HG03571 (cell line): ENCODE results near the gene GCDH.

ENCODE experiments used
- ATAC-seq: cut with Tn5 transposase; IDR thresholded peaks from one replicate; pipeline ENCODE4 v1.9.1; 2021; ENCODE audit not compliant: unreplicated experiment

The GCDH gene

GRCh38 chr19:12938779-12939601 lies 48.0 kb downstream of the GCDH start:
- no peak for ATAC-seq

DNA sequence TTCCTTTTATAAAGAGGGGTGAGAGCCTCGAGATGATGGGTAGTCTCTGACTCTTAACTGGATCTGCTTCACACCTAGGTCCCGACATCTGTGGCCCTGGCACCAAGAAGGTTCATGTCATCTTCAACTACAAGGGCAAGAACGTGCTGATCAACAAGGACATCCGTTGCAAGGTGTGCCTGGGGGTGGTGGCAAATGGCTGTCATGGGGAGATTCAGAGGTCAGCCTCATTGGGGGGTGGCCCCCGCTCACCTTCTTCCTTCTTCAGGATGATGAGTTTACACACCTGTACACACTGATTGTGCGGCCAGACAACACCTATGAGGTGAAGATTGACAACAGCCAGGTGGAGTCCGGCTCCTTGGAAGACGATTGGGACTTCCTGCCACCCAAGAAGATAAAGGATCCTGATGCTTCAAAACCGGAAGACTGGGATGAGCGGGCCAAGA lies 49.0 kb downstream of the GCDH start:
- no peak for ATAC-seq

DNA sequence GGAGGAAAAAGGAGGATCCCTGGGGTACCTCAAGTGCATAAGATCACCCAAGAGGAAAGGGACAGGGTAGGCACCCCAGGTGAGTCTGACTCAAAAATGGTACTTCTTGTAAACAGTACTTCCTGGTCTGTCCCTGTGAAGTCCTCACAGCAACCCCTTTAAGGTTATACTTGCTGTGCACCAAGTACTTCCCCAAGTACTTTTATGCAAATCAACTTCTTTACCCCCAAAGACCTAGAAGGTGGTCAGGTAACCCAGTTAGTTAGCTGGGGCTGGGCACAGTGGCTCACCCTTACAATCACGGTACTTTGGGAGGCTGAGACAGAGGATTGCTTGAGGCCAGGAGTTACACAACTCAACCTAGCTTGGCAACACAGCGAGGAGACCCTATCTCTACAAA lies 49.9 kb downstream of the GCDH start:
- ATAC-seq, result no peak

DNA sequence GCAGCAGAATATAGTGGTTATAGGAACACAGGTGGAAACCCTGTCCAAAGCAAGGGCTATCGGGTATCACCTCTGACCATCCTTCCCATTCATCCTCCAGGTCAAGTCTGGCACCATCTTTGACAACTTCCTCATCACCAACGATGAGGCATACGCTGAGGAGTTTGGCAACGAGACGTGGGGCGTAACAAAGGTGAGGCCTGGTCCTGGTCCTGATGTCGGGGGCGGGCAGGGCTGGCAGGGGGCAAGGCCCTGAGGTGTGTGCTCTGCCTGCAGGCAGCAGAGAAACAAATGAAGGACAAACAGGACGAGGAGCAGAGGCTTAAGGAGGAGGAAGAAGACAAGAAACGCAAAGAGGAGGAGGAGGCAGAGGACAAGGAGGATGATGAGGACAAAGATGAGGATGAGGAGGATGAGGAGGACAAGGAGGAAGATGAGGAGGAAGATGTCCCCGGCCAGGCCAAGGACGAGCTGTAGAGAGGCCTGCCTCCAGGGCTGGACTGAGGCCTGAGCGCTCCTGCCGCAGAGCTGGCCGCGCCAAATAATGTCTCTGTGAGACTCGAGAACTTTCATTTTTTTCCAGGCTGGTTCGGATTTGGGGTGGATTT lies 52.6 kb downstream of the GCDH start:
- no peak for ATAC-seq

DNA sequence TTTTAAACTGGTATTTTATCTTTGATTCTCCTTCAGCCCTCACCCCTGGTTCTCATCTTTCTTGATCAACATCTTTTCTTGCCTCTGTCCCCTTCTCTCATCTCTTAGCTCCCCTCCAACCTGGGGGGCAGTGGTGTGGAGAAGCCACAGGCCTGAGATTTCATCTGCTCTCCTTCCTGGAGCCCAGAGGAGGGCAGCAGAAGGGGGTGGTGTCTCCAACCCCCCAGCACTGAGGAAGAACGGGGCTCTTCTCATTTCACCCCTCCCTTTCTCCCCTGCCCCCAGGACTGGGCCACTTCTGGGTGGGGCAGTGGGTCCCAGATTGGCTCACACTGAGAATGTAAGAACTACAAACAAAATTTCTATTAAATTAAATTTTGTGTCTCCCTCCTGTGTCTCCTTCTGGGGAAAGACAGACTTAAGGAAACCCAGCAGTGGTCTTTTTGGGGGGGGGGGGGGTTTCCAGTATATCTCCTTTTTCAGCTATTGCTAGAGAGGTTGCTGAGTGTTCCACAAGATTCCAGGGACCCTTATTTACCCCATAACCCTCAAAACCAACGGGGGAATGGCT lies 53.2 kb downstream of the GCDH start:
- ATAC-seq, result no peak

DNA sequence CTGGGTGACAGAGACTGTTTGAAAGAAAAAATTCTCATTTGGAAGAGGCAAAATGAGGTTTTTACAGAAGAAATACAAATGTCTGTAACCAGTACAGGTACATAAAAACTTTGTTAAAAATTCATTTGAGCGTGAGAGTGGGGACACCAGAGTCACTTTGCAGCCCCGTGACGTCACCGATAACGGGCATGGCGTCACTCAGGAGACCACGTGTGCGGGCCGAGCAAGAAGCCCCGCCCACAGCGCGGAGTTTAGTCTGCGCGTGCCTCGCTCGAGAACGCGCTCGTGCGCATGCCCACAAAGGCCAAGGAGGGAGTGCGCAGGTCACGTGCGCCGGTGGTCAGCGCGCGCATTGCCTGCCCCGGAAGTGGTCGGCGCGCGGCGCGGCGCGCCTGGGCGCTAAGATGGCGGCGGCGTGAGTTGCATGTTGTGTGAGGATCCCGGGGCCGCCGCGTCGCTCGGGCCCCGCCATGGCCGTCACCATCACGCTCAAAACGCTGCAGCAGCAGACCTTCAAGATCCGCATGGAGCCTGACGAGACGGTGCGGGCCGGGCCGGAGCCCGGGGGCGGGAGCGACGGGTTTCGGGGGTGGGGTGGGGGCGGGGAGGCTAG lies 54.6 kb downstream of the GCDH start, which contains the start of gene RAD23A:
TSS of gene RAD23A (plus strand) at position 384 of the 613 bp plus-strand sequence. CDS start at position 471, 87 bp downstream.
- ATAC-seq, result peak; percentile 50

GRCh38 chr19:12946092-12946721 lies 55.2 kb downstream of the GCDH start:
- peak; percentile 31 for ATAC-seq

DNA sequence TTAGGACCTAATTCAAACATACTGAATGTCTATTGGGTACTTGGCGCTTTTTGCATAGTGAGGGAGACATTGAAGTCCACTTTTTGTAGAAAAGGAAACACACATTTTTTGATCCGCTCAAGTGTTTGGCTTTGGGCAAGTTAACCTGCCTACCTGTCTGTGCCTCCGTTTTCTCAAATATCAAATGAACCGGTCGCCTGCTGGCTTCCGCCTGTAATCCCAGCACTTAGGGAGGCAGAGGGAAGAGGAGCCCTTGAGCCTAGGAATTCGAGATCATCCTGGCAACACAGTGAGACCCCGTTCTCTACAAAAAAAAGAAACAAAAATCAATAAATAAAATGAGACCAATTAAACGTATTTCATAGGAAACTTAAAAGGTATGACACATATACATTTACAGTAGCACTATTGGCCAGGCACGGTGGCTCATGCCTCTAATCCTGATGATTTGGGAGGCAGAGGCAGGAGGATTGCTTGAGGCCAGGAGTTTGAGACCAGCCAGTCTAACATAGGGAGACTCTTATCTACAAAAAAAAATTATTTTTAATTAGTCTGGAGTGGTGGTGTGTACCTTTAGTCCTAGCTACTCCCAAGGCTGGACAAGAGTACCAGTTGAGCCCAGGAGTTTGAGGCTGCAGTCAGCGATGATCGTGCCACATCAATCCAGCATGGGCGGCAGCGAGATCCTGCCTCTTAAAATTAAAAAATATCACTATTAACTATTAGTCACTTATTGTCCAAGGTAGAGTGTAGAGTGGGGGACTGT lies 56.0 kb downstream of the GCDH start:
- no peak for ATAC-seq

DNA sequence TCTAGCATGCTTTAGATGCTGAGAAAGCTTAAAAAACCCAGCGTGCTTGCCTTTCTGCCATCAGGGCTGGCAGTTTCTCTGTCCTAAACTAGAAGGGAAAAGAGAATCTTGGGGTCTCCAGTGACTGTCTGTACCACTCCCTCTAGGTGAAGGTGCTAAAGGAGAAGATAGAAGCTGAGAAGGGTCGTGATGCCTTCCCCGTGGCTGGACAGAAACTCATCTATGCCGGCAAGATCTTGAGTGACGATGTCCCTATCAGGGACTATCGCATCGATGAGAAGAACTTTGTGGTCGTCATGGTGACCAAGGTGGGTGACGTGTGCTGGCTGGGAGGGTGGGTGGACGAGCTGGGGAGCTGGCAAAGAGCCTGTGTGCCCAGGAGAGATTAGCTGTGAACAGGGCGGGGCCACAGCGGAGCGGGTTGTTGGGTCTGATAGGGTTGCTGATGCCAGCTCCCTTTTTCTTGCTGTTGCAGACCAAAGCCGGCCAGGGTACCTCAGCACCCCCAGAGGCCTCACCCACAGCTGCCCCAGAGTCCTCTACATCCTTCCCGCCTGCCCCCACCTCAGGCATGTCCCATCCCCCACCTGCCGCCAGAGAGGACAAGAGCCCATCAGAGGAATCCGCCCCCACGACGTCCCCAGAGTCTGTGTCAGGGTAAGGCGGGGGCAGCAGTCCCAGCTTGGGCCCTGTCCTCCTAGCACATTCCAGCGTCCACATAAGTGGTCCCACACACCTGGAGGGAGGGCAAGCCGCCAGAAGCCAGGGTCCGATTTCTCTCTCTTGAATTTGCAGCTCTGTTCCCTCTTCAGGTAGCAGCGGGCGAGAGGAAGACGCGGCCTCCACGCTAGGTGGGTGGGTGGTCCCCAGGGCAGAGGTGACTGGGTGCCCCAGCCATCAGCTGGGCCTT lies 57.0 kb downstream of the GCDH start:
- no peak for ATAC-seq

DNA sequence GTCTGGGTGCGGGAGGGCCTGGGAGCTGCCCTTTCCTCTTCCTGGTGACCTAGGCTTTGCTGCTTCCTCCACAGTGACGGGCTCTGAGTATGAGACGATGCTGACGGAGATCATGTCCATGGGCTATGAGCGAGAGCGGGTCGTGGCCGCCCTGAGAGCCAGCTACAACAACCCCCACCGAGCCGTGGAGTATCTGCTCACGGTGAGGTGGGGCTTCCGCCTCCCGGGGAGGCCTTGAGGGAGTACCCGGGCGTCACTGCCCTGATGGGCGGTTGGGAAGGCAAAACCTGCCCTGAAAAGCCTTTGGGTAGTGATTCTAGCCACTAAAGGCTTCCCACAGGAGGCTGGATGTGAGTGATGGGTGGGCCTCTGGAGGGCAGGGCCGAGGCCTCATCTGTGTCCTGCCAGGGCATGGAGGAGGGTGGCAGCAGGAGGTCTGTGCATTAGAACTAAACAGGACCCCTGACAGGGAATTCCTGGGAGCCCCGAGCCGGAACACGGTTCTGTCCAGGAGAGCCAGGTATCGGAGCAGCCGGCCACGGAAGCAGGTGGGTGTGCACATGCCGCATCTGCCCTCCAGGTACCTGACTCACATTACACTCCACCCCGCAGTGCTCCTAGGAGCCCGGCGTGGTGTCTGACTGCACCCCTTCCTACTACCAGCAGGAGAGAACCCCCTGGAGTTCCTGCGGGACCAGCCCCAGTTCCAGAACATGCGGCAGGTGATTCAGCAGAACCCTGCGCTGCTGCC lies 57.8 kb downstream of the GCDH start:
- no peak for ATAC-seq
